ENCODE measurements around the gene NSMF.

DNA sequence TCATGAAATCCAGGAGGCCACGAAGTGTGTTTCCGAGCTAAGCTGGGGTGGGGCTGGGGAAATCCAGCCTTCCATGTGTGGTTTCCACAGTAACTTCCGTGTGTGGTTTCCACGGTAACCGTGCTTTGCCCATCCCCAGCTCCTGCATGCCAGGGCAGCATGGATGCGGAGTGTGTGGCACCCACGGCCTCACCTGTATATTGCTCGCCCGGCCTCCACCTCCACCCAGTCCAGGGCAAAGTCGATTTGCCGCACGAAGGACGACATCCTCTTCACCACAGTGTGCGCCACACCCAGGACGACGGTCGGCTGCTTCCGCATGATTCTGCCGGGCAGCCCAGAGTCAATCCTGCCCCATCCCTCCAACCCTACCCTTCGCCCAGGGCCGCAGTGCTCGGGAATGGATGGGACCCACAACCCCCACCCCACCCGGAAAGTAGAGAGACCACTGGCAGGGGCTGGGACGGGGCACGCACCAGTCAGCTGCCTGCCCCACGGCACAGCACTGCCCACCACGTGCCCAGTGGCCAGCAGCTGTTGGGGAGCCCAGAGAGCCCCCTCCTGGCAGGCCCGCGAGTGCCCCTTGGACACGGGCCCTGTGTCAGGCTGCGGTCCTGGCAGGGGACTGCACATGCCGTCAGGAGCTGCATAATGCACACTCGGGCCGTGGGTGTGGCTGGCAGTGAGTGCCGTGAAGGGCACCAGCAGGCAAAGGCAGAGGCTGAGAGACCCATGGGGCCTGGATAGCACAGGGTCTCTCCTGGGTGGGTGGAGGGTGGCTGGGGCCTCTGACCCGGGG is 39.0 kb upstream of the NSMF start:
- no peak for TF ChIP-seq POLR2AphosphoS5 (IDR thresholded peaks at IDR 0.05)
- no peak for TF ChIP-seq EP300 (IDR thresholded peaks at IDR 0.05)

Data from stomach (tissue), 4 donors.